KMS-11 (cell line): ENCODE measurements around the gene RIC8A.

ENCODE experiments used
- H2AFZ ChIP-seq: fragments of 200-600 bp; sonication (generic); 2 replicates; pipeline ENCODE4 v1.6.1; 2016; ENCODE audit warnings: antibody characterized with exemption, mixed run types, low read depth
- H3K27ac ChIP-seq: fragments of 200-600 bp; sonication (generic); 2 replicates; pipeline ENCODE4 v1.6.1; 2016; ENCODE audit warnings: mild to moderate bottlenecking, mixed run types
- H3K27me3 ChIP-seq: fragments of 200-600 bp; sonication (generic); 2 replicates; pipeline ENCODE4 v1.6.1; 2017; ENCODE audit warnings: mild to moderate bottlenecking, low read depth, mixed run types, moderate library complexity; ENCODE audit not compliant: insufficient read depth
- H3K36me3 ChIP-seq: fragments of 200-600 bp; sonication (generic); 2 replicates; pipeline ENCODE4 v1.6.1; 2017; ENCODE audit warnings: mild to moderate bottlenecking, mixed run types; ENCODE audit not compliant: insufficient read depth
- H3K4me1 ChIP-seq: fragments of 200-600 bp; sonication (generic); 2 replicates; pipeline ENCODE4 v1.6.1; 2016; ENCODE audit warnings: mild to moderate bottlenecking, low read depth, mixed run types; ENCODE audit not compliant: poor library complexity, severe bottlenecking
- H3K4me2 ChIP-seq: fragments of 200-600 bp; sonication (generic); 2 replicates; pipeline ENCODE4 v1.7.0; 2016; ENCODE audit warnings: mild to moderate bottlenecking, mixed run types
- H3K4me3 ChIP-seq: fragments of 200-600 bp; sonication (generic); IDR thresholded peaks from 2 replicates; pipeline ENCODE4 v1.6.1; 2017; ENCODE audit warnings: low read depth, low read length, mixed read lengths; ENCODE audit not compliant: insufficient read depth
- H3K79me2 ChIP-seq: fragments of 200-600 bp; sonication (generic); 2 replicates; pipeline ENCODE4 v1.6.1; 2016; ENCODE audit warnings: low read depth, mixed run types; ENCODE audit not compliant: insufficient read depth
- H3K9ac ChIP-seq: fragments of 200-600 bp; sonication (generic); 2 replicates; pipeline ENCODE4 v1.6.1; 2016; ENCODE audit warnings: mild to moderate bottlenecking, mixed run types
- H4K20me1 ChIP-seq: fragments of 200-600 bp; sonication (generic); 2 replicates; pipeline ENCODE4 v1.6.1; 2016; ENCODE audit warnings: mild to moderate bottlenecking, mixed run types; ENCODE audit not compliant: insufficient read depth
- TF ChIP-seq, protein P1 (sequence below): fragments of 200-600 bp; sonication (generic); conservative IDR thresholded peaks from 2 replicates; pipeline ENCODE4 v1.6.1; 2017; ENCODE audit warnings: low read depth, mild to moderate bottlenecking, antibody characterized with exemption, low read length, moderate library complexity, mixed read lengths

The RIC8A gene

DNA sequence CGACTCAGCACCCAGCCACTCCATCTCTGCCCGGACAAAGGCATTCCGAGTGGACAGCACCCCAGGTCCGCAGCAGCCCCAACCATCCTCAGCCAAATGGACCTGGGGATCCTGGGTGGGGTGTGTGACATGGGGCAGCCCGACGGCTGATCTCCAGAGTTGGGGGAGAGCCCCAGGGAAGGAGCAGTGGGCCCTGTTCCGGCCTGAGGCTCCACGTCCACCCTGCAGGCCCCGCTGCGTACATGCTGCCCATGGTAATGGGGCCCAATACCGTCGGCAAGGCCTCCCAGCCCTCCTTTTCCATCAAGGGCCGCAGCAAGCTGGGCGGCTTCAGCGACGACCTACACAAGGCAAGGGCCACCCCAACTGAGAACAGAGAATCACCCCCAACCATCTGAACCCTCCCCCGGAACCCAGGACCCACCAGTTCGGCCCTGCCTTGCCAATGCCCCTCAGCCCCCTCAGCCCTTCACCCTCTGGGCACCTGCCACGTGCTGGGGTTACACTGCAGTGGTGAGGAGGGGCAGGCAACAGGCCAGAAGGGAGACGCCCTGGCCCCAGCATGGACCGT lies 9.2 kb upstream of the RIC8A start:
- H3K79me2 ChIP-seq = no peaks in the 10 kb centered on the region
- H3K27me3 ChIP-seq = no peaks in the 10 kb centered on the region
- no peaks in the 10 kb centered on the region for H4K20me1 ChIP-seq
- no peaks in the 10 kb centered on the region for H3K36me3 ChIP-seq
- no peak overlapping the region for H2AFZ ChIP-seq
- H3K4me1 ChIP-seq = no peaks in the 10 kb centered on the region
- H3K4me3 ChIP-seq = no peak overlapping the region
- H3K27ac ChIP-seq = no peak overlapping the region
- TF ChIP-seq, protein P1, sequence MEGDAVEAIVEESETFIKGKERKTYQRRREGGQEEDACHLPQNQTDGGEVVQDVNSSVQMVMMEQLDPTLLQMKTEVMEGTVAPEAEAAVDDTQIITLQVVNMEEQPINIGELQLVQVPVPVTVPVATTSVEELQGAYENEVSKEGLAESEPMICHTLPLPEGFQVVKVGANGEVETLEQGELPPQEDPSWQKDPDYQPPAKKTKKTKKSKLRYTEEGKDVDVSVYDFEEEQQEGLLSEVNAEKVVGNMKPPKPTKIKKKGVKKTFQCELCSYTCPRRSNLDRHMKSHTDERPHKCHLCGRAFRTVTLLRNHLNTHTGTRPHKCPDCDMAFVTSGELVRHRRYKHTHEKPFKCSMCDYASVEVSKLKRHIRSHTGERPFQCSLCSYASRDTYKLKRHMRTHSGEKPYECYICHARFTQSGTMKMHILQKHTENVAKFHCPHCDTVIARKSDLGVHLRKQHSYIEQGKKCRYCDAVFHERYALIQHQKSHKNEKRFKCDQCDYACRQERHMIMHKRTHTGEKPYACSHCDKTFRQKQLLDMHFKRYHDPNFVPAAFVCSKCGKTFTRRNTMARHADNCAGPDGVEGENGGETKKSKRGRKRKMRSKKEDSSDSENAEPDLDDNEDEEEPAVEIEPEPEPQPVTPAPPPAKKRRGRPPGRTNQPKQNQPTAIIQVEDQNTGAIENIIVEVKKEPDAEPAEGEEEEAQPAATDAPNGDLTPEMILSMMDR = no peak
- no peak overlapping the region for H3K4me2 ChIP-seq
- H3K9ac ChIP-seq = no peak overlapping the region

DNA sequence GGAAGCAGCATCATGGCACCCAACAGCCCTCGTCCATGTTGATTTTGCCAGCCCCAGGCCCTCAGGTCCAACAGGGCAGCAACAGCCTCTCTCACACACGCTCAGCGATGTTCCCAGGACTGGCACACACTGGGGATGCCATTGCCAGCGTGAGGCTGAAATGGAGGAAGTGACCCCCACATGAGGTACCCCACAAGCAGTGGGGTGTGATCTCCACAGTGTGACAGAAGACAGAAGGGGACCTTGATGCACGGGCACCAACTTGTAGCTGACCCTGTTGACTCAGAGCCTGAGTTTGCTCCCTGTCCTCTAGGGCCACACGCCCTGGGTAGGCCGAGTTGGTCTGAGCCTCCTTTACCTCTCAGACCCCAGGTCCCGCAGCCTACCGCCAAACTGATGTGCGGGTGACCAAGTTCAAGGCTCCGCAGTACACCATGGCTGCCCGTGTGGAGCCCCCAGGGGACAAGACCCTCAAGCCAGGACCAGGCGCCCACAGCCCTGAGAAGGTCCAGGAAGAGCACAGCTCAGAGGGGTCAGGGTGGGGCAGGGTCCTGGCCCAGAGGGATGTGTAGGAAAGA lies 8.4 kb upstream of the RIC8A start:
- Histone ChIP-seq H3K9ac (no peak overlapping the region), H3K79me2 (no peaks in the 10 kb centered on the region), H3K27me3 (no peaks in the 10 kb centered on the region), H3K36me3 (no peaks in the 10 kb centered on the region), H4K20me1 (no peaks in the 10 kb centered on the region), H3K4me3 (no peak overlapping the region), H3K27ac (no peak overlapping the region), H3K4me1 (no peaks in the 10 kb centered on the region), H2AFZ (no peak overlapping the region), H3K4me2 (no peak overlapping the region)
- TF ChIP-seq, protein P1 = no peak

DNA sequence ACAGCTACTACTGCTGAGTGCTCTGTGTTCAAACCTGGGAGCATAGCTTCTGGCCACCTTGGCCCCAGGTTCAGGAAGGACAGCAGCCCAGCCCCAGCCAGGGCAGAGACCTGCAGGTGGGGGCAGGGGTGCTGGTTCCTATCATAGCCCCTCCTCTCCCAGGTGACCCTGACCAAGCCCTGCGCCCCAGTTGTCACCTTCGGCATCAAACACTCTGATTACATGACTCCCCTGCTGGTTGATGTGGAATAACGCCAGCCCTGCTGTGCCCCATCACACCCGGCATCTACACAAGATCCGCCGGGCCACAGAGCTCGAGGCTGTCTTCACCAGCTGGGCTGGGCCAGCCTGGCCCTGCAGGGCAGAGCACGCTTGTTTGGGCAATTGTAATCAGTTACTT lies 7.7 kb upstream of the RIC8A start:
- Histone ChIP-seq H3K79me2 (no peaks in the 10 kb centered on the region), H3K4me3 (no peak overlapping the region), H3K4me1 (no peaks in the 10 kb centered on the region), H3K36me3 (no peaks in the 10 kb centered on the region), H4K20me1 (no peaks in the 10 kb centered on the region), H3K27ac (no peak overlapping the region), H3K27me3 (no peaks in the 10 kb centered on the region), H3K4me2 (no peak overlapping the region), H3K9ac (no peak overlapping the region), H2AFZ (no peak overlapping the region)
- TF ChIP-seq, protein P1 = no peak

DNA sequence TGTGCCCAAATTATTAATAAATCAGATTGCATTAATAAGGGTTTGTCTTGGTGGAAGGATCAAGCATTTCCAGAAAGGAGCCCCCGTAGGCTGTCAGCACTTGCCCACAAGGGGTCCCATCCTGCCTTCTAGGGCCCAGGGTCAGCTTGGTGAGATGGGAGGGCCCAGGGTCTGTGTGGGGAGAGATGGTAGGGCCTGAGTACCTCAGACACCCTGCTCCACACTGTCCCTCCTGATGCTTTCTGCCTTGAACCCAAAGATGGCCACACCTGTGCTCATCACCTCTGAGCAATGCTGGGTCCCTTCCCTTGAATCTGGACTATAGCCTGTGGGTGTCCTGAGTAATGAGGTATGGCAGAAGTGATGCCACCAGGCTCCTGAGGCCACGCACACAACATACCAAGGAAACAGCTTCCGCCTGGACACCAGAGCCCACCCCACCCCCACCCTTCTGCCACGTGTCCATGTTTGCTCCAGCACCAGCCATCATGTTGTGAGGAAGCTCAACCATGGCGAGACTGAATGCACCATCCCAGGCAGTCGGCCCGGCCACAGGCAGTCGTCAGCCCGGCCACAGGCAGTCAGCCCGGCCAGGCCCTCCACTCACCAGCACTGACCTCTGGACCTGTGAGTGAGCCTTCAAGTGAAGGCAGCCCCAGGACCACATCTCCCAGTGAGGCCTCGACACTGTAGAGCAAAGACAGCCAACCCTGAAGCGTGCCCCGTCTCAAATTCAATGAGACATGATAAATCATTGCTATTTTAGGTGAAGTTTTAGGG lies 7.1 kb upstream of the RIC8A start:
- Histone ChIP-seq H4K20me1 (no peaks in the 10 kb centered on the region), H3K4me1 (no peaks in the 10 kb centered on the region), H3K4me2 (no peak overlapping the region), H2AFZ (no peak overlapping the region), H3K4me3 (no peak overlapping the region), H3K9ac (no peak overlapping the region), H3K27ac (no peak overlapping the region), H3K27me3 (no peaks in the 10 kb centered on the region), H3K36me3 (no peaks in the 10 kb centered on the region; the same call in 1 of the 2 replicates), H3K79me2 (0 out of 2 replicates have a peak, but pooled peaks cover 2% of the 10 kb centered on the region)
- TF ChIP-seq, protein P1 = no peak
